ENCODE data around the gene IL18BP. TPM values are rescaled to one million over a fixed set of nuclear protein-coding genes. Genes with fewer than 3 reads are reported as not detected.

Gene IL18BP
- total RNA-seq, 1 experiment from 2014 or later = 10.6 TPM

DNA sequence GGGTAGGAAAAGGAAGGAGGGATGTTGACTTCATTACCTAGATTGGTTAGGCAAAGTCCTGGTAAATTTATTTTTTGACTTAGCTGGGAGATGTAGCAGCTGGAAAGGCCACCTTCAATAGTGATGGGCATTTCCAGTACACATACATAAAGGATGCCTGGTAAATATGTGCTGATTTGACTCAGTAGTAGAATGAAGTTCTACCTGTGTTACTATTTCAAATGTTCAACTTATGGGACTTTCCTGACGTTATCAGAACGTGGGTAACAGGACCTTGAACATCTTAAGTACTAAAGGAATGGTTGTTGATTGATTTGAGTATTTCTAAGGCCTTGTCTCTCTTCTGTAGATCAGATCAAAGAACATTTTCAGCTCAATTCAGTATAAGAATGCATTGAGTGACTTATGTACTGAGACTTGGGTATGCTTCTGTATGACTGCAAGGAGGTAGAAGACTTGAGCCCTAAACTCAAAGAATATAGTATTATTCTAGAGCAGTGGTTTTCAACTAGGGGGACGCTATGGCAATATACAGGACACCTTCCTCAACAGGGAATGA, 42.7 kb upstream of the IL18BP start:
- intact Hi-C loops (cut with micrococcal nuclease; ENCODE audit: unreplicated experiment) = no loop called here
- TF ChIP-seq, protein P1, sequence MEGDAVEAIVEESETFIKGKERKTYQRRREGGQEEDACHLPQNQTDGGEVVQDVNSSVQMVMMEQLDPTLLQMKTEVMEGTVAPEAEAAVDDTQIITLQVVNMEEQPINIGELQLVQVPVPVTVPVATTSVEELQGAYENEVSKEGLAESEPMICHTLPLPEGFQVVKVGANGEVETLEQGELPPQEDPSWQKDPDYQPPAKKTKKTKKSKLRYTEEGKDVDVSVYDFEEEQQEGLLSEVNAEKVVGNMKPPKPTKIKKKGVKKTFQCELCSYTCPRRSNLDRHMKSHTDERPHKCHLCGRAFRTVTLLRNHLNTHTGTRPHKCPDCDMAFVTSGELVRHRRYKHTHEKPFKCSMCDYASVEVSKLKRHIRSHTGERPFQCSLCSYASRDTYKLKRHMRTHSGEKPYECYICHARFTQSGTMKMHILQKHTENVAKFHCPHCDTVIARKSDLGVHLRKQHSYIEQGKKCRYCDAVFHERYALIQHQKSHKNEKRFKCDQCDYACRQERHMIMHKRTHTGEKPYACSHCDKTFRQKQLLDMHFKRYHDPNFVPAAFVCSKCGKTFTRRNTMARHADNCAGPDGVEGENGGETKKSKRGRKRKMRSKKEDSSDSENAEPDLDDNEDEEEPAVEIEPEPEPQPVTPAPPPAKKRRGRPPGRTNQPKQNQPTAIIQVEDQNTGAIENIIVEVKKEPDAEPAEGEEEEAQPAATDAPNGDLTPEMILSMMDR (conservative IDR thresholded peaks at IDR 0.05; ENCODE audit: low read depth, low read length) = no peak
- no peak for TF ChIP-seq EZH2 (IDR thresholded peaks at IDR 0.05; ENCODE audit: borderline replicate concordance, low read depth, low read length, poor library complexity, severe bottlenecking)
- ChIA-PET POLR2A (ENCODE audit: low non-redundant PET) (interaction anchor here (0.6 kb wide), 1 partner anchor 10 kb away, joined by 4 read pairs; no protein-coding TSS in a partner anchor), CTCF (no interaction called here)
- Histone ChIP-seq H3K9me3 (ENCODE audit: low read depth, low read length, poor library complexity, severe bottlenecking) (no peaks in the 10 kb centered on the region), H3K27me3 (replicated peaks; ENCODE audit: insufficient read depth, low read depth, low read length, poor library complexity) (no peaks in the 10 kb centered on the region), H3K4me1 (ENCODE audit: insufficient read depth, low read length, poor library complexity, severe bottlenecking) (no peaks in the 10 kb centered on the region), H3K36me3 (ENCODE audit: insufficient read depth, low read length, poor library complexity, severe bottlenecking) (peaks cover 5% of the 10 kb centered on the region), H3K27ac (ENCODE audit: low read depth, low read length, poor library complexity, severe bottlenecking) (no peak overlapping the region), H3K4me3 (ENCODE audit: low read depth, low read length, poor library complexity, severe bottlenecking) (no peak overlapping the region)
- no TSS peak for BruUV-seq (replicated peaks)
- DNase-seq (ENCODE audit: low spot score) = no peak

GRCh38 chr11:71962428-71963038, 36.2 kb upstream of the IL18BP start:
- CTCF ChIA-PET = no interaction called here
- intact Hi-C loops (cut with micrococcal nuclease; ENCODE audit: unreplicated experiment) = no loop called here
- Histone ChIP-seq H3K27me3 (replicated peaks; ENCODE audit: insufficient read depth, low read depth, low read length, poor library complexity) (no peaks in the 10 kb centered on the region), H3K36me3 (ENCODE audit: insufficient read depth, low read length, poor library complexity, severe bottlenecking) (peaks cover 26% of the 10 kb centered on the region), H3K4me1 (ENCODE audit: insufficient read depth, low read length, poor library complexity, severe bottlenecking) (peaks cover 11% of the 10 kb centered on the region), H3K4me3 (ENCODE audit: low read depth, low read length, poor library complexity, severe bottlenecking) (no peak overlapping the region), H3K27ac (ENCODE audit: low read depth, low read length, poor library complexity, severe bottlenecking) (peak overlapping the region; percentile 3), H3K9me3 (ENCODE audit: low read depth, low read length, poor library complexity, severe bottlenecking) (peaks cover 4% of the 10 kb centered on the region)
- peak; percentile 9 for DNase-seq (ENCODE audit: low spot score)
- POLR2A ChIA-PET (ENCODE audit: low non-redundant PET) = no interaction called here
- TF ChIP-seq, protein P1 (conservative IDR thresholded peaks at IDR 0.05; ENCODE audit: low read depth, low read length) = no peak
- TF ChIP-seq EZH2 (IDR thresholded peaks at IDR 0.05; ENCODE audit: borderline replicate concordance, low read depth, low read length, poor library complexity, severe bottlenecking) = no peak
- no TSS peak for BruUV-seq (replicated peaks)

DNA sequence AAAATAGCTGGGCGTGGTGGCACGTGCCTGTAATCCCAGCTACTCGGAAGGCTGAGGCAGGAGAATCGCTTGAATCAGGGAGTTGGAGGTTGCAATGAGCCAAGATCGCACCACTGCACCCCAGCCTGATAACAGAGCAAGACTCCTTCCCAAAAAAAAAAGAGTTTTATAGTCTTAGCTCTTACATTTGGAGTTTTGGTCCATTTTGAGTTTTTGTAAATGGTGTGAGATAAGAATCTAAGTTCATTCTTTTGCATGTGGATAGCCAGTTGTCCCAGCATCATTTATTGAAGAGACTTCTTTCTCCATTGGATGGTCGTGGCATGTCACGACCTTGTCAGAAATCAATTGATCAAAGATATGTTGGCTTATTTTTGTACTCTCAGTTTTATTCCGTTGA, 35.2 kb upstream of the IL18BP start:
- intact Hi-C loops (cut with micrococcal nuclease; ENCODE audit: unreplicated experiment) = no loop called here
- ChIA-PET CTCF (no interaction called here), POLR2A (ENCODE audit: low non-redundant PET) (no interaction called here)
- Histone ChIP-seq H3K27ac (ENCODE audit: low read depth, low read length, poor library complexity, severe bottlenecking) (no peak overlapping the region), H3K27me3 (replicated peaks; ENCODE audit: insufficient read depth, low read depth, low read length, poor library complexity) (no peaks in the 10 kb centered on the region), H3K9me3 (ENCODE audit: low read depth, low read length, poor library complexity, severe bottlenecking) (peaks cover 4% of the 10 kb centered on the region), H3K4me3 (ENCODE audit: low read depth, low read length, poor library complexity, severe bottlenecking) (no peak overlapping the region), H3K36me3 (ENCODE audit: insufficient read depth, low read length, poor library complexity, severe bottlenecking) (peaks cover 26% of the 10 kb centered on the region), H3K4me1 (ENCODE audit: insufficient read depth, low read length, poor library complexity, severe bottlenecking) (peaks cover 11% of the 10 kb centered on the region)
- no peak for DNase-seq (ENCODE audit: low spot score)
- TF ChIP-seq EZH2 (IDR thresholded peaks at IDR 0.05; ENCODE audit: borderline replicate concordance, low read depth, low read length, poor library complexity, severe bottlenecking) = no peak
- TF ChIP-seq, protein P1 (conservative IDR thresholded peaks at IDR 0.05; ENCODE audit: low read depth, low read length) = no peak
- BruUV-seq (replicated peaks) = no TSS peak

Measured in A673 (cell line).